ENCODE results near the gene RND3.
A peak's percentile ranks its signal among the peaks of the same experiment; 100 is the strongest.

RND3 gene, protein sequence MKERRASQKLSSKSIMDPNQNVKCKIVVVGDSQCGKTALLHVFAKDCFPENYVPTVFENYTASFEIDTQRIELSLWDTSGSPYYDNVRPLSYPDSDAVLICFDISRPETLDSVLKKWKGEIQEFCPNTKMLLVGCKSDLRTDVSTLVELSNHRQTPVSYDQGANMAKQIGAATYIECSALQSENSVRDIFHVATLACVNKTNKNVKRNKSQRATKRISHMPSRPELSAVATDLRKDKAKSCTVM

DNA sequence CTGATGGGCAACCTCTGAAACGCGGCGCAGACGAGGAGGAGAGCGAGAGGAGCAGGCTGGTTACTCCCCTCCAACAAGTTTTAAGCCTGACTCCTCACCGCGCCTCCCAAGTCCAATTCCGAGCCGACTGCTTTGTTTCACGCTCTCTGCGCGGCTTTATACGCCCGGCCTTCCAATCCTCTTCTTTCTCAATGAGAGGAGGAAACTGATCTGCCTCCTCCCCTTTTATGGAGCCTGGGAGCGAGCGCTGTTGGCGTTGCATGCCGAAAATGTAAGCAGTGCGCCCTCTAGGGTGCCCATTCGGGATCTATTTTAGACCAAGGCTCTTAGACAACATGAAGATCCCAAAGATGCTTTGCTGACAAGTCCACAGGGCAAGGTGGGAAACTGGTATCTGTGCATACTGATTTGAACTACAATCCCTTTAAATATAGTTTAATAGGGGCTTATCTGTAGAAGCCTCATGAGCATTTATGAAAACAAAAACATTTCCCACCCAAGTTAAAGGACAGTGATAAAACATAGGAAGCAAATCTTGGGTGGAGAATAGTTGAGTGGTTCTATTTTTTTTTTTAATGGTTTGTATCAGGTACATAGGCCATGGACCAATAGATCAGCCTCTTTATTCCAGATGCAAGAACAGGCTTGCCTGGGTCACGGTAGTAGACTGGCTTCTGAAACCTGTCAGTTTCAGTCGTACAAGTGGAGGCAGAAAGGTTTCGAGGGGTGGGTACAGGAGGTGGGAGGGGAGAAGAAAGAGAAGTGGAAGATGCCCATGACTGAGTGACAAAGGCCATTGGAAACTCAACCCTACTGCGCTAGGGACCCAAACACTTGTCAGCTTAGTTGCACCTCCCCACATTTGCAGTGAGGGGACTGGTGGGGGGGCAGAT, at the start of gene RND3:
TSS of gene RND3 (minus strand) at position 131 of the 893 bp plus-strand sequence. CDS start 250 bp downstream, outside the sequence.
- peak in 2 of 3 experiments; percentile 17 to 57 for DNase-seq (ENCODE audit: low read depth in 3 of 3)

DNA sequence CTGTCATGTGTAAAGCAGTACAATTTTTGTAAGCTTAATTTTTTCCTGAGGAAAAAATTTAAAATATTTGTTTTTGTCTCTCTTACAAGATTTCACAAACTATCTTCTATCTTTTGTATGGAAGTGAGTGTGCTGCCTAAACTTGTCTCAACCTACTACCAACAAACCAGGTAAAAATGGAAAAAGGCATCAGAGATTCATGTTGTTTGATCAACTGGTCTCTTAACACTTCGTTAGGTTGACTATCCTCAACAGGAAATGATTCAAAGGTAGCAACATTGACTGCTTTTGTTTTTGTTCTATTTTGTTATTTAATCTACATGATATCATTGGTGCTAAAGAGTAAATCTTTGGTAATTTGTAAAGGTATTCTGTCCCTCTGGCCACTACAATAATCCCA, 47.7 kb upstream of the RND3 start:
- no peak for DNase-seq (ENCODE audit: low read depth in 3 of 3)

DNA sequence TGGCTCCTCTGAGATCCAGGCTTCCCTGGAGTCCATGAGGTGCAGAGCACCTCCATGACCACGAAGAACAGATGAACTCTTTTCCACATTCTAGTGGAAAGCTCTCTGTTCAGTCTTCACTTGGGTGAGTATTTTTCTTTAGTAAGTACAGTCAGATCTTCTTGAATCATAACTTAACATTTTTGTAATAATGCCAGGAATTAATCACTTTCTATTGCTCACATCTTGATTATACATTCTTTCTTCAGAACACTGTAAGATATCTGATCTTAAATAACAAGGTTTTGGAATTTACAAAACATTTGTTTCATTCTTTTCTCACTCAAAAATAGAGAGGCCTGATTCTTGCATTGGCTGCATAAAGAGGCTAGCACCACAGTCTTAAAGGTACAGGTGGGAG, 45.4 kb upstream of the RND3 start:
- no peak for DNase-seq (ENCODE audit: low read depth in 3 of 3)

DNA sequence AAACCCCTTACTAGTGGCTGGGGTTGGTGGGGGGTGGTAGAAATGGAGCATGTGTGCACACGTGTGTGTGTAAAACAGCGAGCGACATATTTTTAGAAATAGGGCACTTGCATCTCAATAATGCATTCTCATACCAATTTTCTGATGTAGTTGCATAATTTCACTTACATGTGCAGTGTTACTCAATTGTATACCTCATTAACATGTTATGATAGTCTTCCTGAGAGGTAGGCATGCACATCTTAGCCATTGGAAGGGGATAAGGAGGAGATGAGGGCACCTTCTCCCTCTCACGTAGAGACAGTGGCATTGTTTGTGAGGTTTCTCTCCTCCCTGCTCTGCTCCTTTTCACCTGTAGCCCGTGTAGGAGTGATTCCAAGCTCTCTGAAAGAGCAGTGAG, 44.6 kb upstream of the RND3 start:
- no peak for DNase-seq (ENCODE audit: low read depth in 3 of 3)

DNA sequence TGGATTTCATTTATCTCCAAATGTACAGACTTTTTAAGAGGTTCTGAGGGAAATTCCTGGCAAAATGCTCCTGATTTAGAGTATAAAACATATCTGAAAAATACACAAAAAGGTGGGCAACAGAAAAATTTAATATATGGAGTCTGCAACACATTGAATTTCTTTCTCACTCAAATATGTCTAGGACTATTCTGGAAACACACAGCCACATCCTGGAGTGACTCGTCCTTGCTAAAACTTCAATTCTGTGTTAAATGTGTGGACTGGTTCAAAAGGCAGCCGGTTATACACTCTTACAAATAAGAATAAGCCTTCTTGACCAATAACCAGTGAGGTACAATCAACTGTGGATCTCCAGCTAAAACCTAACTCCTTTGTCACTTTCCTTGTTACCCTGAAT, 44.1 kb upstream of the RND3 start:
- DNase-seq (ENCODE audit: low read depth in 3 of 3) = no peak

DNA sequence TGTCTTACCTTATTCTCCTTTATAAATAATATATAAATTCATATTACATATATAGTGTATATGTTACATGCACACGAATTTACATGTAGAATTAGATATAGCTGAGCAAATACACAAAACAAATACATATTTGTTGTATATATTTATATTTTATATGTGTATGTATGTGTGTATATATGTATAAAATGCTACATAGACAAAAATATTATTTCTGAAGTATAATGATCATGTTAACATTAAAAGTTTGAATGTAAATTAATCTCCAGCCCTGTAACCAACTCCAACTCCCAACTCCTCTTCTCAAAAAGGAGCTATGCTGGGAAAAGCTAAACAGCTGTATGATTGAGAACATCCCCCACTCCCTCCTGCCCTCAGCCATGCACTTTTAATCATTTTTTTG, 42.7 kb upstream of the RND3 start:
- DNase-seq (ENCODE audit: low read depth in 3 of 3) = no peak

DNA sequence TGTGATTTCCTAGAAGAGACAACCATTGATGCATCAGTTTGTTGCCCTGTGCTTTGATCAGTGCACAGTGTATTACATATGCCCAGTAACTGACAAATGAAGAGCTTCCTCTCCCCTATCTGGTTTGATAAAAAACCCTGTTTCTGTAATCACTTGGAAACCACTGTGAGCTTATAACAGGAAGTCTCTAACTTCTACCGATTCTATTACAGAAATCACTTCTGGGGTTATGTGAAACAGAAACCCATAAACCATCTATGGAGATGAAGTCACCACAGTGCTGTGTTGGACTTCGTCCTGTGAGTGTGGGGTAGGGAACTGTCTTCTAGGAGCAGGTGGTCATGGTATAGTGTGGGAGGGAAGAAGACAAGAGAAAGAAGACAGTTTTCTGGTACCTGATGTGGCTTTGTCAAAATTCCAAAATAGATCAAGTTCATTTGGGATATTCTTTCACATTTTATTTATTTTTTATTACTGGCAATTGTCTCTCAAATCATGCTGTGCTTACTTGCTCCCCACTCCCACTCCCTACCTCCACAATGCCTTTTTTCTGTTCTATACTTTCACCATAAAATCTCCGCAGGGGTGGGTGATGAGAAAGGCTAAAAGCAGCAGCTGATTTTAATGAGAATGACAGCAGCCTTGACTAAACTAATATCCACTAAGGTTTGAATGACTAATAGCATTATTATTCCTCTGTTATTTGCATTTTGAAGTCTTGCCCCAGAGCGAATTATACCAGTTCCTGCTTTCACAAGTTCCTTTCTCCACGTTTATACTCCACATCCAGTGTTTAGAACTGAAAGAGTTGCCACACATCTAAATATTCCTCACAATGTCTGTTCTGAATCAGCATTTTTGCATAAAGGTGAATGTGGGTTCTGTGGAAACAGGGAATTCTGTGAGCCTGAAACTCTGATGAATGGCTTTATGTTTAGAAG, 41.7 kb upstream of the RND3 start:
- no peak for DNase-seq (ENCODE audit: low read depth in 3 of 3)

DNA sequence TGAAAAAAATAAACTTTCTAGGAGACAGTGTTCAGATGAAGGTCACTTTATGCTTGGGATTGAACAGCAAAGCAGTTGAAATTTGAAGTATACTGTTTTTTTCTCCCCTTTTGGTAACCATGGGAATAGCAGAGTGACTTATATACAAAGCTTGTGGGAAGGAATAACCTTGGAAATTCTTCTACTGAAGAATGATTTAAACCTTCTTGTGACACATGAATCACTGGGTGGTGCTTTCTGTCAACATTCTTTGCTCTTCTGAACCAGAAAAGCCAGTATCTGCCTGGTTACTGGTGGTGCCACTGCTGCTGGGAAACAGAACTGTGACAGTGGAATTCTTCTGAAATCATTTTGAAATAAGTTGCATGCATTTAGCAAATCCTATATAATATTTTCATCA, 39.4 kb upstream of the RND3 start:
- no peak for DNase-seq (ENCODE audit: low read depth in 3 of 3)

DNA sequence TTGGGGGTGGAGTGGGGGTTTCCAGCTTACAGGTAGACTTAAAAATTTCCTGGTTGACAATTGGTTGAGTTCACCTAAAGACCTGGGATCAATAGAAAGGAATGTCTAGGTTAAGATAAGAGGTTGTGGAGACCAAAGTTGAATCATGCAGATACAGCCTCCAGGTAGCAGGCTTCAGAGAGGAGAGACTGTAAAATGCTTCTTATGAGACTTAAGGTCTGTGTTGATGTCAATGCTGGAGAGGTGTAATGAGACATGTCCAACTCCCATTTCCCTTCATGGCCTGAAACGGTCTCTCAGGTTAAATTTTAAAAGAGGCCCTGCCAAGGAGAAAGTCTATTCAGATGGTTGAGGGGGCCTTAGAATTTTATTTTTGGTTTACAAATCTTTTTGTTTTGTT, 38.5 kb upstream of the RND3 start:
- no peak for DNase-seq (ENCODE audit: low read depth in 3 of 3)

DNA sequence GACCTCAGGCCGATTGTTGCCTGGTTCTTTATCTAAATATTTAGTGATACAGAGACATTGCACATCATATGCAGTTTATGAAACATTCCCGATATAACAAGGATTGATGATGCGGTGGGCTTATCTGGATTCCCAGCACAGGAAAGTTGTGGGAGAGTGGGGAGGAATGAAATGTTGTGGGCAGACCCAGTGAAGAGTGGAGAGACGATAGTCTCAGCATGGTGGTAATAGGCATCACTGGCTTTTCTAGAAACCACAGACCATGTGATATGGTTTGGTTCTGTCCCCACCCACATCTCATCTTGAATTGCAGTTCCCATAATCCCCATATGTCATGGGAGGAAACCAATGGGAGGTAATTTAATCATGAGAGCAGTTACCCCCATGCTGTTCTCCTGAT, 34.8 kb upstream of the RND3 start:
- DNase-seq (ENCODE audit: low read depth in 3 of 3) = no peak

DNA sequence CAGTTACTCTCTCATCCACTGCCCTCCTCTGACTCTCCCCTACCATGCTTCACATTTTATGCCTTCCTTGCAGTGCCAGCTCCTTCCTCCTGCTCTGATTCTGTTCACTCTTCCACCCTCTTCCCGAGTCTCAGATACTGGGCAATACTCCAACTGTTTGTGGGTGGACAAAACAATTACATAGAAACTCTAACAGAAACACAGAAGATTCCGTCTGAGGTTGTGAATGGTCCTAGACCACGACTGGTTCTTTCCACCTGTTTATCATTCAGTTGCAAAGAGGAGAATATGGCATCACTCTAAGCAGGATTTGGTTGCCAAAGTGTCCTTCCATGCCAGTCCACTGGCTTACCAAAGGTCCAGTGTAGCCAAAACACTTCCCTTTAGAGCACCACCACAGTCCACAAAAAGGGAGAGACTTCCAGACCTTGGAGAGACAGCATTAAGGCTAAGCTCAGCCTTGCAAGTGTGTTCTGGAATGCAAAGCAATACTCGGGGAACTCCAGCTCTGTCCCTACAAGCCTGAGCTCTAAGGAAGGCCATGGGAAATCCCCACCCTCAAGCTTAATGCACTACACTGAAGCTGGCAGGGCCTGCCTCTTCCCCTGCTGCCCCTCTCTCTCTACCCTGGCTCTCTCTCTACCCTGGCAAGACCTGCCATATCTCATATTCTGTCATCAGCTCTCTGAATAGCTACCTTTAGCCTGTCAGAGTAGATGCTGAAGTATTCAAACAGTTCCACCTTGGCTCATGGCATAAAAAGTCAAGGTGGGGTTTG, 33.6 kb upstream of the RND3 start:
- DNase-seq (ENCODE audit: low read depth in 3 of 3) = no peak

DNA sequence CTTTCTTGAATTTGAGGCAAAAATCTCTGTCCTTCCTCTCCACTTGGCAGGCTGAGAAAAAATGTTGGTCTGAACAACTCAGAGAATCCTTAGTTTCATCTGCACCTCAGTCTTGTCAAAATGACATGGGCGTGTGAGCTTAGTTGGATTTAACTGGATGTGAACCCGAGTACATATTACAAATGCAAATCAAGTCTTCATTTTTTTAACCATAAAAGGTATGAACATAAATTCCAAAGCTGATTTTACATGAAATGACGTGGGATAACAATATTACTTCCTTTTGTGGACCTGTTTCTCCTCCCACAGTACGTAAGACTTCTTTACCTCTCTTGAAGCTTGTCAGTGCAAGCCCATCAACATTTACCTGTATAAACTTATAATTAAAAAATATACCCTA, 32.6 kb upstream of the RND3 start:
- no peak for DNase-seq (ENCODE audit: low read depth in 3 of 3)

DNA sequence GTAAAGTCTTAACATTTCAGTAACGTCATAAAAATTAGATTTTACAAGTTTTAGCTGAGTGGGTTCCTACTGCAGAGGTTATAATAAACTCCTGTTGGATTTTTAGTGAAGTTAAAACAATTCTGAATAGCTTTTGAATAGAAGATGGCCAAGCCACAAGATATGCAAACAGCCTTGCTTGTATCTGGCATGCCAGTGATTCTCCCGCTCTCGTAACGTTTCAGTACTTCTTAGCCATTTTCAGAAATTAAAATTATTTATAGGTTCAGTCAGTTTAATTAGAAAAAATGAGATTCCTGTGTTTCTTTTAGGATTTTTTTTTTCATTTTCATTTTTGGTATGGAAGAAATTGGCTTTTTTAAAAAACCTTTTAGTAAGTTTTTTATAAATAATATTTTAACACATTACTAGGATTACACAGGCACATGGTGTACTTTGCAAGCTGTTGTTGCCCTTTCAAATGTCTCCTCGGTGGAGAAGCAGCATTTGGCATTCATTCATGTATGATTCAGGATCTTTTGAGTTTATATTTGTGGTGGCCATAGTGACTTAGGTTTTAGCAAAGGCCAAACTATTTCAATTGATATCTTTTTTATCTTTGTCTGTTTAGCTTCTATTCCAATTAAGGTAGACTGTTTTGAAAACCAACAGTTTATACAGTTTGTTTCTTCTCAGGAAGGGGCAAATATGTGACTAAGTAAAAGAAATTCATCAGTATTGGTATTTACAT, 30.6 kb upstream of the RND3 start:
- no peak for DNase-seq (ENCODE audit: low read depth in 3 of 3)

DNA sequence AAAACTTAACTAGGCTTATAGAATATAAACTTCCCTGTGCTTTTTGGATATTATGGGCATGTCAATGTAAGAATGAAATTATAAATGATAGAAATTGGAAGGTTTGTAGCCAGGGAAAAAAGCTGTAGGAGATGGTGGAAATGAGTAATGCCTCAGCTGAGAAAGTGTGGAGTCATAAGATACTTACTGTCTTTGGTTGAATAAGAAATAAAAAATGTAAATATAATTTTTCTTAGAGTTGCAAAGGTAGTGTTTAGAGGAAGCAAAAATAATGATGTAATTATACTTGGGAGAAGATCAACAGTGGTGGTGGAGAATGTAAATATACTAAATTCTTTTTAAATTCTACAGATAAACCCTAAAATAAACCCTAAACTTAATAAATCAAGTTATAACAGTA, 26.2 kb upstream of the RND3 start:
- DNase-seq (ENCODE audit: low read depth in 3 of 3) = no peak

DNA sequence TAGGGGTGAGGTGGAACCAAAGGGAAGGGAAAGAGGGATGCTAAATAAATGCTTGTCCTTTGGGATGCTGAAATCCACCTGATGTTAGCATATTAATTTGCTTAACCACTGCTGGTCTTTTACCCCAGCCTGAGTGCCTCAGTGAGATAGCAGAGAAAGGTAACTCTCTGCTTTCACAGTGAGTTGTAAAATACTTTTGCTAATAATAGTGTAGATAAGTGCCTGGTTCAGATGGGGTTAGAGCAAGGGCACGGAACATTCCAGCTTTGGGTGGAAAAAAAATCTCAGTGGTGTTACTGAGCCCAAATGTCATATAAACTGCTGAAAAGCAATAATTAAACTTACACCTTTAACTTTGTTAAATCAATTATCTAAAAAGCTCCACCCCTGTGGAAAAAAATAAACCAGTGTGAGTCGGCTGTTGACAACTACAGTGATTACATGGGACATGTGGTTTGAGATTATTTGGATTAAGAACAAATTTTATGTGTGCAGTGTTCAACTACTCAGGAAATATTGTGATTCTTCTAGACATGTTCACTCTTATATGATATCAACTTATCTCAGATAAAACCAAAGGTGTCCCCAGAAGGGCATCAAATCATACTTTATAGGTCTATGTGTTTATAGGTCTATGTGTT, 21.1 kb upstream of the RND3 start:
- no peak for DNase-seq (ENCODE audit: low read depth in 3 of 3)

DNA sequence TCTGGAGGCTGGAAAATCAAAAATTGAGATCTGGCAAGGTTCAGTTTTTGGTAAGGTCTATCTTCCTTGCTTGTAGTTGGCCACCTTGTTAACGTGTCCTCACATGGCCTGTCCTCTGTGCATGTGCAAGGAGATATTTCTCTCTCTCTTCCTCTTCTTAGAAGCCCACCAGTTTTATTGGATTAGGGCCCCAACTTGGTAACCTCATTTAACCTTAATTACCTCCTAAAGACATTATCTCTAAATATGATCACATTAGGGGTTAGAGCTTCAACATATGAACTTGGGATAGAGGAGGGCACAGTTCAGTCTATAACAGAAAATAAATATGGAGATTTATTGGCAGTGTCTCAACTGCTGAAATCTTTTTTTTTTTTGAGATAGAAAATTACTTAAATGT, 19.6 kb upstream of the RND3 start:
- no peak for DNase-seq (ENCODE audit: low read depth in 3 of 3)

DNA sequence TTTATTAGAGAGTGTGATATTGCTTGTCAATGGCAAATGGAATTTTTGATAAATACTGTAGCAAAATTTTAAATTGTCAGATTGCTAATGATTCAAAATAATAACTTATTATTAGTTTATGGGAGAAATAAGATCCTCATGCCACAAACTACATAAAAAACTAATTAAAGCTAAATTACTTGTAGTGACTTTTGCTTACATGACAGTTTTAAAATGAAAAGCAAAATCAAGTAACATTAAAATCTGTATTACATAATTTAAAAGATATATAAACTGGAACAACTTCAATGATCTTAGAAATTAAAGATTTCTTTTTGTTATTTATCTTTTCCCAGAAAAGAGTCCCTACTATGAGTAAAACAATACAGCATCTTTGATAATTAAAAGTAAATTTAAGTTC, 17.7 kb upstream of the RND3 start:
- no peak for DNase-seq (ENCODE audit: low read depth in 3 of 3)

DNA sequence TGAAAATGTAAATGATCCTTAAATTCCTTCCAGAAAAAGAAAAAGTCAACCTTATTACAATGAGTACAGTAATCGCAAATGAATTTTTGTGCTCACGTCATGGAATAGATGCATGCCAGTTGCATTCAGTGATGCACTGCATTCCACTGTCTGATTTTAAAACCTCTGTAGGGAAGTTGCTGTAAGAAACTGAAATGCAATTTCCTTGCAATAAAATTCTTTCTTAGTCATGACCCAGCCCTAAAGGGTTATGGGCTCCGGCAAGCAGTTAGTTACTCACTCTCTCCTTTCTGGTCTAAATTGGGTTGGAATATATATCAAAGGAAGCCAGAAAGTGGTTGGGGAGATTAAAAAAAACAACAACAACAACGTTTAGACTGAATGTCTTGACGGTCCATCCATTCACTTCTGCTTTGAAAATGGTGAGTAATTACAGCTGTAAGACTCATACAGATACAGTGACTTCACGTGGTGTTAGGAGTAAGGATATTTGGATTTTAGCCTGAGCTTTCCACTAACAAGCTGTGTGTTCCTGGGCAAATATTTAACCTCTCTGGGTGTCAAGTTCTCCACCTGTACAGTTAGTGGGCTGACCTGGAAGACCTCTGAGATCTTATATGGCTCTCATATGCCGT, 8.6 kb upstream of the RND3 start:
- no peak for DNase-seq (ENCODE audit: low read depth in 3 of 3)

DNA sequence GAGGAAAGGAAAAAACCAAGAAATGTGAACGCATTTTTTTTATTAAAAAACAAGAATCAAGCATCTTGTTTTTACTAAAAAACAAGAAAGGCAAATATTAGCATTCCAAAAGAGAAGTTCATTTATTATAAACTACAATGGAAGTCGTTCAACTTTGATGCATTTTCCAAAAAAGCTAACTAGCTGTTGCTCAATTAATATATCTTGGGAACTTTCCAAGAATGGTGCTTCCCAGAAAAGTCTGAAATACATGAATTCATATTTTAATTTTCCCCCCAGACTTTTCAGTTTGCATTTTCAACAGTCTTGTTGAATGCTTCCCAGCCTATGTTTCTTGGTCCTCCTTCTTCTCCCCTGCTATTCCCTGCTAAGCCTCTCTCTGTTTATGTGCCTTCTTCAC, 7.5 kb upstream of the RND3 start:
- no peak for DNase-seq (ENCODE audit: low read depth in 3 of 3)

Data from stimulated activated CD4-positive, alpha-beta T cell treated with anti-CD3 and anti-CD28 coated beads, TNF-alpha, amount 100 ng/mL, for 24 hours (primary cell).